Activated CD4-positive, alpha-beta T cell treated with anti-CD3 and anti-CD28 coated beads for 48 hours (primary cell): Measurements from ENCODE around the gene MCF2L.

Experiments used
- DNase-seq: peaks from one replicate; pipeline ENCODE4 v3.0.0-alpha.2; 2020

The MCF2L gene

GRCh38 chr13:113086031-113086750 is 117.2 kb downstream of the MCF2L start:
- DNase-seq, result no peak

- DNase-seq, result no peak
Observed at GRCh38 chr13:113086991-113087922, 118.2 kb downstream of the MCF2L start.

GRCh38 chr13:113087923-113088690 is 119.1 kb downstream of the MCF2L start:
- no peak for DNase-seq

GRCh38 chr13:113088691-113089020 is 119.6 kb downstream of the MCF2L start:
- no peak for DNase-seq

- no peak for DNase-seq
Observed at GRCh38 chr13:113089693-113090414, 120.8 kb downstream of the MCF2L start.

GRCh38 chr13:113090415-113090770 is 121.4 kb downstream of the MCF2L start:
- no peak for DNase-seq

GRCh38 chr13:113090806-113091205 is 121.8 kb downstream of the MCF2L start:
- DNase-seq, result no peak

- DNase-seq, result no peak
Observed at GRCh38 chr13:113091211-113091771, 122.3 kb downstream of the MCF2L start.

GRCh38 chr13:113091891-113092775 is 123.1 kb downstream of the MCF2L start:
- DNase-seq, result no peak

GRCh38 chr13:113092776-113093579 is 124.0 kb downstream of the MCF2L start:
- DNase-seq, result no peak

- no peak for DNase-seq
Observed at GRCh38 chr13:113093580-113094409, 124.8 kb downstream of the MCF2L start.

GRCh38 chr13:113094410-113094800 is 125.4 kb downstream of the MCF2L start:
- DNase-seq, result no peak

GRCh38 chr13:113095146-113096051 is 126.4 kb downstream of the MCF2L start:
- DNase-seq, result no peak

GRCh38 chr13:113096052-113096744 is 127.2 kb downstream of the MCF2L start:
- no peak for DNase-seq

- no peak for DNase-seq
Observed at GRCh38 chr13:113096745-113097305, 127.8 kb downstream of the MCF2L start.

GRCh38 chr13:113097651-113098050 is 128.6 kb downstream of the MCF2L start:
- no peak for DNase-seq

GRCh38 chr13:113098162-113098732 is 129.2 kb downstream of the MCF2L start:
- DNase-seq, result no peak
